T-helper 2 cell treated with Interferon-gamma antibody and Interleukin-4, amounts not matched to agents 100 ng/mL and 5 ng/mL, for 36 hours (primary cell): ENCODE data around the gene SMIM1. TPM values are rescaled to one million over a fixed set of nuclear protein-coding genes. Genes with fewer than 3 reads are reported as not detected.

ENCODE experiments used
- intact Hi-C: fragments of 100-400 bp; cut with micrococcal nuclease; formaldehyde crosslinking; loops from one replicate; pipeline ENCODE4 v1.15.1; 2023
- total RNA-seq: library from RNA; stranded (reverse); gene quantifications from 2 replicates; pipeline ENCODE4 v1.2.3, GENCODE V29; 2022

SMIM1 gene
- total RNA-seq, 1 donor from 2014 or later = not detected

DNA sequence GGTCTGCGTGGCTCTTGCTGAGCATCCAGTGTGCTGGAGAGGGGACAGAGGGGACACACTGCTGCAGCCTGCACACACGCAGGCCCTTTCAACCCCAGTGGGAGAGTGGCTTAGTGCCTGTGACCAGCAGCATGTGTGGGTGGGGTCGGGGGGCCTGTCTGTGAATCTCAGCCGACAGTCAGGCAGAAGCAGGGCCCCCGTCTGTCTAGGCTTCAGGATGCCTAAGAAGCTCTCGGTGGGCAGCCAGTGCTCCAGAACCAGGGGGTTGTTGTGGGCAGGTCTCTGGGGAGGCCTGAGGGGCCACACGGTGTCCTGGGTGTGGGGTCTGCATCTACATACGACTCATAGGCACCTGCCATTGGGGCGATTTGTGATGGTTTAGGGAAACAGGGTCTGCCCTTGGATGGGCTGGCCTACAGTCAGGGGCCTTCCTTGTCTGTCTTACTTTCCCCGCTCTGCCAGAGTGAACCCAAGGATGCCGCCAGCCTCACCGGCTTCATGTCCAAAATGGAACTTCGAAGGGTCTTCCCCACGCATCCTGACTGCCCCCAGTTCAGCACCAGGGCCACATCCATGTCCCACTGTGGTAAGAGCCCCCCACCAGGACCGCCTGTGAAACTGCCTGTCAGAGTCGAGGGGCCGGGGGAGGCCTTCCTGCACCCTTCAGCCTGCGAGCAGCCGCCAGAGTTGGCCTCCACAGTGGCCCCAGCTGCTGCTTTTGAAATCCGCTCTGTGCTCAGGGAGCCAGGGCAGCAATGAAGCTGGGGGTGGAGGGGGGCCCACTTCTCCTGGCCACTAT lies 18.7 kb upstream of the SMIM1 start:
- intact Hi-C loops = no loop called here

DNA sequence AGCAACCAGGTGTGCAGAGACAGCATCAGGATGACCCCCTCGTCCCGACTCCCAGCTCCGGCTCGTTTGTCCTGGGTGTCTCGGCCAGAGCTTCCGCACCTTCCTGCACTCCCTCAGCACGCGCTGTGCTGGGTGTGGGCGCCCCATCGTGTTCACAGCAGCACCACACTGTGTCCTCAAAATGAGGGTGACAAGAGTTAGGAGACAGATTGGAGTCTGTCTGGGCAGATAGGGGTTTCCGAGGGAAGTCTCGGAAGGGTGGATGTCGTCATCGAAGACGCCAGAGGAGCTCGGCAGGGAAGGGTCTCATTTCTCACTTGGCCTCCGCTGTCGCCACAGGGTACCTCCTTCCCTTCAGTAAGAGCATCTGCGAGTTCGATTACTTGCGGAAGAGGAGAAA lies 16.2 kb upstream of the SMIM1 start:
- intact Hi-C loops = no loop called here

DNA sequence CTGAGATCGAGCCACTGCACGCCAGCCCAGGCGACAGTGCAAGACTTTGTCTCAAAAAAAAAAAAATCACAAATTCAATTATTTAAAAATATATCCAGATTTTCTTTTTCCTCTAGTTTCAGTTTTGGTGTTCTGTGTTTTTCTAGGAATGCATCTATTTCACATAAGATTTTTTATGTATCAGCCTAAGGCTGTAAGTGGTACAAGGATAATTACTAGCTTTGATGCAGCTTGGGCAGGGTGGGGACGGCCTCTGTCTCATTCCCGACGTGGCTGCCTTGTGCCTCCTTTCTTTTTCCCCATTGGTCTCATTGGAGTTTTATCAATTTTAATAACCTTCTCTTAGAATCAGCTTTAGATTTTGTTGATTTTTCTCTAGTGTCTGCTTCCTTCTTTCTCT lies 13.4 kb upstream of the SMIM1 start:
- intact Hi-C loops = no loop called here

DNA sequence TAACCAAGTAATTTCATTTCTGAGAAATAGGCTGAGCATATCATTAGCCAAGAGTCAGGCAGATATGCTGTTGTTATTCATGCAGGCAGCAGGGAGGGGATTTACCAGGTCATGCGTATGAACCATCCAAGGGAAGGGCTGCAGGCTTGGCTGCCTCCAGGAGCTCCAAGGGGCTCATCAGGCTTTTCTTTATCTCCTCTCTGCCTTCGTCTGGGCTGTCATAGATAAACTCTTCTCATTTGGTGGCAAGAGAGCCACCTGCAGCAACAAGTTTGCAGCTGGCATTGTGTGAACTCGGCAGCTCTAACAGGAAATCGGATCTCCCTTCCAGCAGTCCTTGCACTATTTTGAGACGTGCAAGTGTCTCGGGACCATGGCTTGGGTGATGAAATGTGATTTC lies 12.8 kb upstream of the SMIM1 start:
- intact Hi-C loops = no loop called here

DNA sequence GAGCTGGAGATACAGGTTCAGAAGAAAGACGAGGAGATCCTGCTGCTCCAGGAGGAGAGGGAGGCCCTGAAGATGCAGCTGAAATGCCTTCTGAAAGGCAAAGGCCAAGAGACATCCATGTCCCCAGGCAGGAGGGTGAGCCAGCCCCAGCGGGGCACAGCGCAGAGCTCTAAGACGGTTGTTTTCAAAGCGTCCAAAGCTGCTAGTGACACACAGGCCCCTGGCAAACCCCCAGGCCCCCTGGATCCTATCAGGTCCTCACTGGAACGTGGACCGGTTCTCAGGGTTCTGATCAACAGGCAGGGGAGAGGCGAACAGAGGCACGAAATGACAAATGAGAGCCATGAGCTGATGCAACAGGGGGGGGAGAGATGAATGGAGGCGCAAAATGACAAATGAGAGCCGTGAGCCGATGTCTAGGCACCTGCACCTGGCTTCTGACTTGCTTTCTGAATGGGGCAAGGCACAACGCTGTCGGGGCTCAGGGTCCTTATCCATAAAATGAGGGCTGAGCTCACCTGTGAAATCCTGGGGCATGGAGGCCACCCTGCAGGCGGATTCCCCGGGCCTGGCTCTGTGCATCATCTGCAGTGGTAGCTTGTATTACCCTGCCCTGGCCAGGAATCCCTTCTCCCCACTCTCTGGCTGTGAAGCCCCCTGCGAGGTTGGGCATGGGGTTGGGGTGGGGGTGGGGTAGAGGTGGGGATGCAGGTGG lies 11.1 kb upstream of the SMIM1 start:
- intact Hi-C loops = no loop called here

DNA sequence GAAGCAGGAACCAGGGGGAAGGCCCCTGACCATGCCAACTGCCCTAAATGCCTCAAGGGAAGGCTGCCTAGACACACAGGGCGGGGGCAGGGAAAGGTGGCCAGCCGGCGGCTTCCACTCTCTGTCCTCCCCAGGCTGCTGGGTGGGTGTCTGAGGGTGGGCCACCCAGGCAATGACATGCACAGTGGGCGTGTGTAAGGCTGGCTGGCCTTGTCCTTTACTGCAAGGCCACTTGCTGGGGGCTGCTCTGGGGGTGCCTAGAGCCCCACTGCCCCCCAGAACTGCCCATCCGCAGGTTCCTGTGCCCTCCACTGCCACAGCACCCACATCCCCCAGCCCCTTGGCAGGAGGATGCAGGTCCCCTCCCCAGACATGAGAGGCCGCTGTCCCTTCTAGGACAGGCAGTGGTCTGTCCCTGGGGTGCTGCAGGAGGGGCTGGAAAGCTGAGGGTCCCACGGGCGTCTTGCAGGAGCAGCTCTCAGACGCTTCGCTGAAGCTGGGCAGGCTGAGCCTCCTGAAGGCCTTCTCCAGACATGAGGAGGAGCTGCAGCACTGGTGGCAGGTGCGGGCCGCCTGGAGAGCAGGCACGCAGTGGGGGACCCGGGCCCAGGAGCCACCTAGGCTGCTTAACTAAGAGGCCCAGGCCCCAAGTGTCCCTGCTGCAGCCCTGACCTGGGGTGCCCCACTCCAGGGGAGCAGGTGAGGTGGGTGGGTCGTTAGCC lies 10.2 kb upstream of the SMIM1 start:
- intact Hi-C loops = no loop called here

DNA sequence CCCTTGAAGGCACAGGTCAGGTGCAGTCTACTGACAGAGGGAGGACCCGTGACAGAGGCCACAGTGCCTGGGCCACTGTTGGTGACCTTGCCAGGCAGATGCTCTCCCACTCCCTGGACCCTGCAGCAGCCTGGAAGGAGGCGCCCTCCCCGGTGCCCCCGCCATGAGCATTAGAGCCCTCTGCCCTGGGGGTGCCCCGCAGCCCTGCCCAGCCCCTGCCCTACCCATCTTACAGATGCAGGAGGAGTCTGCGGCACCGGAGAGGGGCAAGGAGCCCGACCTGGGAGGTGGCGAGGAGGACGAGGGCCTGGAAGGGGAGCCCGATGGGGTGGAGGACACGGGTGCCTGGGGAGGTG lies 9.7 kb upstream of the SMIM1 start:
- intact Hi-C loops = no loop called here

DNA sequence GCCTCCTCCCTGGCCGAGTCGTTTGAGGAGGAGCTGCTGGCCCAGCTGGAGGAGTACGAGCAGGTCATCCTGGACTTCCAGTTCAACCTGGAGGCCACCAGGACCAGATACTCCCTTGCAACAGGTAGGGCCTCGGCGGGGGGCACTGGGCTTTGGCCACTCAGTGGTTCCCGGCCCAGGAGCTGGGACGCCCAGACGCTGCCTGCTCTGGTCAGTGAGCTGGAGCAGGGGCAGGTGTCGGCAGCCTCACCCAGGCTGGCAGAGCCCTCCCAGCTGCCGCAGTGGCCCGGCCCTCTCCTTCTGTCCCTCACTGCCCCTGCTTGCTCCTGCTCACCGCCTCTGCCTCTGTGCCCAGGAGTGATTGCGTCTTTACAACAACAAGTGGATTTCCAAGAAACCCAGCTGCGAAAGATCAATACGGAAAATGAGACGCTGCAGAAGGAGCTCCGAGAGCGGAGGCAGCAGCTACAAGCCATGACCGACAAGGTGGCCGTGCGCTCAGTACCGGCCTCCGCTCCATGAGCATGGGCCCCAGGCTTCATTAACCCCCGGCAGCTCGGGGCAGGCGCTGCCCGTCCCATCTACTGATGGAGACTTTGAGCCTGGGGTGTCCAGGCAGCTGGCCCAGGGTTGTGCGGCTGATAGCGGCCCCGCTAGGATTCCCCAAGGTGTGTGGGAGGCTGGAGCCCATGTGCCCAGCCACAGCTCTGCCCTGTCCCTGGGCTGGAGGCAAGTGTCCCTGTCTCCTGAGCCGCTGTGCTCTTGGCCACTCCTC lies 9.0 kb upstream of the SMIM1 start:
- intact Hi-C loops = no loop called here

DNA sequence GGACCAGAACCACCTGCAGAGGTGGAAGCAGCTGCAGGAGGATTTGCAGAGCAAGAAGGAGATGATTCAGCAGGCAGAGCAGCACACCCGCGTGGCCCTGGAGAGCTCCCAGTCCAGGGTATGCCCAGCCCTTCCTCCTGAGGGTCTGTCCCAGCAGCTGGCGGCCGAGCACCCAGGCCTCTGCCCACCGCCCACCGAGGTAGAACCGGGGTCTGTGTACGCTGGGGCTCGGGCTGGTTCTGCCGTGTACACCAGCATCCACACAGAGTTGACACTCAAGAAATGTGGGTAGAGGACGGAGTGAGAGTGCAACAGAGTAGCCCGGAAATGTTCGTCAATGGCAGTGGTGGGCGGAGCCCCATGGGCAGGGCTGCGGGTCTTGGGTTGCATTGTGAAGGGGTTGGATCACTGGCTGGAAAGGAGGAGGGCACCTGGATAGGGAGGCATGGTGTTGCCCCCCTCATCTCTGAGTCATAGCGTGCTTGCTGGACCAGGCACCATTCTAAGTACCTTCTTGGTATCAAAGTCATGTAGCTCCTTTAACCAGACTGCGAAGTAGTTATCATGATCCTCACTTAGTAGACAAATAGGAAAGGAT lies 5.1 kb upstream of the SMIM1 start:
- intact Hi-C loops = no loop called here

DNA sequence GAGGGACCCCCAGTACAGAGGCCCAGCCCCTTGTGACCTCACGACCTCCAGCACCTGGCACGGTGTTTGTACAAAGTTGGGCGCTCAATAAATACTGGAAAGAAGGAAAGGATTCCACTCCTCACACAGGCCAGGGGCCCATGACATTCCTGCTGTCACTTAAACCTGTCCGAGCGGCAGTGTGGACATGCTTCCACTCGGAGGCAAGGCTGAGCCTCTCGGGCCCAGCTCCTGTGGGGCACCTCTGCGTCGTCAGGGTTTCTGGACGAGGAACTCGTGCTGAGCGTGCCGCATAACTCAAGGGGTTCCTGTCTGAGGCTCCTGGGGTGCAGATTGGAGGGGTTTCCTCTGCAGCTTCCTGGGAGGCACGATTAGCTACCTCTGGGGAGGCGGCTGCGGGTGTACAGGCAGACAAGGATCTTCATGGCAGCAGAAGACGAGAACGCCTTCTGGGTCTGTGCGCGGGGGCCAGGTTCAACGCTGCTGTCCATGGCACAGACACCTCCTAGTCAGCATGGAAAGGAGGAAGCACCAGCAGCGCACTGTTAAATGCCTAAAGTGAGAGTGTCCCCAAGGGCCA lies 3.6 kb upstream of the SMIM1 start:
- intact Hi-C loops = no loop called here

DNA sequence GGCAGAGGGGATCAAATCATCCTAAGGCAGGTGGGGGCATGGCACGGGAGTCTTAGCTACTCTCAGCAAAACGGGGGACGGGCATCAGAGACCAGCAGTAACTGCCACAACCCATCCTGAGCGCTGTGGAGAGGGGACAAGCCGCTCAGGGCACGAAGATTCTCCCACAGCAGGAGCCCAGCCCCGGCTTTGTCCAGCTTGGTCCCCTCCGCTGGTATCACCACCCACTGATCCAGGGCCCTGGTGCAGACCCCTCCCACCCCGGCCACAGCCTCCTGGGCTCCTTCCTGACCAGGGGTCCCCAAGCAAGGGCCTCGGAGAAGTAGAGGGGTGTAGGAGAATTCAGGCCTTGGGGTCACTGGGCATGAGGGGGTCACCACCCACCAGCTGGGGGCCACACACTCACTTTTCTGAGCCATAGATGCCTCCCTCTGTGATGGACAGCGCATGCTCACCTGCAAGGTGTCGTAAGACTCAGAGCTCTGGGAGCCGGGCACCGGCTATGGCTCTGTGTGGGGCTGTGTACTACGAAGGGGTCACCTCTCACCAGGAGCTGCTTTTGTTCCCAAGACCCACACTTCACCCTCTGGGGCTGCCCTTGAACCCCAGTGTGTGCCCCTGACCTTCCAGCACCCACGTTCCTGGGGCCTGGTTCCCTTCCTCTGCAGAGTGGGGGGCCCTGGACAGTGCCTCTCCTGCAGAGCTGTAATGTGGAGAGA lies 2.3 kb upstream of the SMIM1 start:
- intact Hi-C loops = loop anchor here (5.0 to 10.0 kb wide), 2 partner anchors 115 to 132 kb away; partner anchors contain the start of genes C1orf174, TP73 and WRAP73

DNA sequence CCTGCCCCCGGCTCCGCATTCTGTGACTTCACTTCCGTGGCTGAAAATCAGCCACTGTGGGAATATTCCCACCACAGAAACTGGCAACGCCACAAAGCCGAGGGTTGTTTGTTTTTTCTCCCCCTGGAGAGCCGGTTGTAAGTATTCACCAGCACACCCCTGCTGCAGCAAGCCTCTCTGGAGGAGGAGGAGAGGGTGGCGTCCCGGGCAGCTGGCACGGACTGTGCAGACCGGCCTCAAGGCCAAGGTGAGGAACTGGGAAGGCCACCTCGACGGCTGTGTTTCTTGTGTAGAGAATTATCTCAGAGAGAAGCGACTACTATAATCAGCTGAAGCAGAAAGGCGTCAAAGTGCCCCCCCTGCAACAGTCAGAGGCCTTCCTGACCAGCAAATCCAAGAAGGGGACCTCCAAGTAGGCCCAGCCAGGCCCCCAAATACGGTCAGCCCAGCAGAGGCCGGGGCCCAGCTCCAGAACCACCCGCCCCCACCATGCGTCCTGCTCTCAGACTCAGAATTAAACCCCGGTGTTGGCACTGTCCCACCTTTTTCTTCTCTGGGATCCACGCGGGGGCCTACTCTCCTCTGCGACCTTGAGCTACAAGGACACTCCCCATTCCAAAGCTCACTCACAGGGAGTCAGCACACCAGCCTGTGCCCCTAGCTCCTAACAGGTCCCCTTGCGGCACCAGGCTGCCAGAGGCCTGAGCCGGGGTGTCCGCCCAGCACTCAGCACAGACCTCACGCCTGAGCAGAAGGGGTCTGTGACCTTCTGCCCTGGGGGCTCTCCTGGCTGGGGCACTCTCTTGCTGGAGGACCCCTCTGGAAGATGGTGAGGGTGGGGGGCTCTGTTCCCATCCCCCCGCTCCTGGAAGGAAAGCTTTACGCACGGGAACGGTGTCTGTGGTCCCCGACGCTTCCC lies 1.2 kb upstream of the SMIM1 start:
- intact Hi-C loops = loop anchor here (1.0 to 10.0 kb wide), 4 partner anchors 24 to 131 kb away; partner anchors contain the start of genes C1orf174, LRRC47, TP73 and WRAP73

DNA sequence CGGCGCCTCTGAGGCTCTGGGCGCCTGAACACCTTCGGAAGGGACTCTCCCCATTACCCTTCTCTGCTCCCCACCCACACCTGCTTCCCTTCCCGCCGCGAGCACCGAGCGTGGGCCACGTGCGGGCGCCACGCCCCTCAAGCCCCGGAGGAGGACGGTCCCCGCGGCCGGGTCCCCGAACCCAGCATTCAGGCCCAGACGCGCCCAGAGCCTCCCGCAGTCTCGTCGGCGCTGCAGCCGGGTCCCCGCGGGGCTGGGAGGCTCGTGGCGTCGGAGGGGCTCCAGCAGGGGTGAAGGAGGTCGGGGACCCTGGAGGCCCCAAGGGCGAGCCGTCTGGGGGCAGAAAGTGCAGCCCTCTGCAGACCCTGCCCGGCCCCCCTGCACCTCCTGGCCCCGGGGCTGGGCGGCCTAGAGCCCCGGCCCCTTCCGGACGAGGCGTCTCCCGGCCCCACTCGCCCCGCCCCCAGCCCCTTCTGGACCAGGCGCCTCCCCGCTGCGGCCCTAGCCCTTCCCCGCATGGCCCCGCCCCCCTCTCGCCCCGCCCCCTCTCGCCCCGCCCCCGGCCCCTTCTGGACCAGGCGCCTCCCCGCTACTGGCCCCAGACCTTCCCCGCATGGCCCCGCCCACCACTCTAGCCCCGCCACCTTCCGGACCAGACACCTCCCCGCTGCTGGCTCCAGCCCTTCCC lies 378 bp upstream of the SMIM1 start:
- intact Hi-C loops = loop anchor here (1.0 to 10.0 kb wide), 4 partner anchors 24 to 130 kb away; partner anchors contain the start of genes C1orf174, LRRC47, TP73 and WRAP73

DNA sequence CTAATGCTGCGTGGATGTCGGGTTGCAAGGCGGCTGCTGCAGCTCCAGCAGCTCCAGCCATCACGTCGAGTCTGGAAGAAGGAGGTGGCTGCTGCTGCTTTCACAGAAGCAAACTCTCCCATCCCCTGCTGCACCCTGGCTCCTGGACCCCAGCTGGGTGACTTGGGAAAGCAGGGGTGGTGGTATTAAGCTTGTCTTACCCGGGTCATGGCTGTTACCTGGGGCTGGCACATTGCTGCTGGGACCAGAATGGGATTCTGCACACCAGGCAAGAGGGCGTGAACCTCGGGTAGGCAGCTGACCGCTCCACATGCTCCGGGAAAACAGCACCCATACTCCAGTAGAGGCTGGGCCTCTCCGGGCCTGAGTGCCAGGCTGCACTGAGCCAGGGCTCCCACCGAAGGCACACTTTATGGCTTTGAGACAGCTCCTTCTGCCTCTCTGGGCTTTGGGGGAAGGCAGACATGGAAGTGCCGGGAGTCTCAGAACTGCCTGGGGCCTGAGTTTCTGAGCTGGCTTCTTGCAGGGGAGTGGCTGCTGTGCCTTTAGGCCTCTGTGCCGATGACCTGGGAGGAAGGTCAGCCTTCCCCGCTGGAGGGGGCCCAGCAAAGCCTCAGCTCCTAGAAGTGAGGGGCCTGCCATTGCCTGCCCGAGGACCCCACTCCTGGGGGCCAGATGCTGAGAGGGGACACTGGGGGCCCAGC lies 1.2 kb downstream of the SMIM1 start:
- intact Hi-C loops = loop anchor here (5.0 to 10.0 kb wide), 2 partner anchors 119 to 129 kb away; partner anchors contain the start of genes C1orf174, TP73 and WRAP73

DNA sequence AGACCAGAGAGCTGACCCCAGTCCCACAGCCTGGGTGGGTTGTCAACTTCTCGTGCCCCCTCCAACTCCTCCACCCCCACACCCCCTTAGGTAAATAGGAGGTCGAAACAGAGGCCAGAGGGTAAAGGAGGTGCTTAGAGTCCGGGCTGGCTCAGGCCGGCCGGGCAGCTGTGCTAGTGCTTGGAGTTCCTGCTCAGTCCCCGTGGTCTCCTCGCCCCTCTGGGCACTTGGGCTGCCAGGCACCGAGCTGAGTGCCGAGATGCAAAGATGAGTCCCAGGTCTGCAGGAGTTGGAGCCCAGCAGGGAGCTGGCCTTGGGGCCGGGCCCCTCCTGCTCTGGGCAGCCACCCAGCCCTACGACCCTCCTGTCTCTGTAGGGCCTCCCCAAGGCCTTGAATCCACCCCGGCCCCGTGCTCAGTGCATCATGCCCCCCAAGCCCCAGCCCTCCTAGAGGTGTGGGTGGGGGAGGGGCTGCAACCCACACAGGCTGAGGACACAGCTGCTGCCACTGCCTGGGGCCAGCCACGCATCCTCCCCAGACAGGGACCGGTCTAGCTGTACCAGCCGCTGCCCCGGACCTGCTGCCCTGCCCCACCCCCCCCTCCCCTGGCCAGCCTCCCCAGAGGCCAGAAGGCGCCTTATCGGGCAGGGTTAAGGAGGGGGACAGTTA lies 1.9 kb downstream of the SMIM1 start:
- intact Hi-C loops = loop anchor here (5.0 to 10.0 kb wide), 2 partner anchors 120 to 128 kb away; partner anchors contain the start of genes C1orf174, TP73 and WRAP73

DNA sequence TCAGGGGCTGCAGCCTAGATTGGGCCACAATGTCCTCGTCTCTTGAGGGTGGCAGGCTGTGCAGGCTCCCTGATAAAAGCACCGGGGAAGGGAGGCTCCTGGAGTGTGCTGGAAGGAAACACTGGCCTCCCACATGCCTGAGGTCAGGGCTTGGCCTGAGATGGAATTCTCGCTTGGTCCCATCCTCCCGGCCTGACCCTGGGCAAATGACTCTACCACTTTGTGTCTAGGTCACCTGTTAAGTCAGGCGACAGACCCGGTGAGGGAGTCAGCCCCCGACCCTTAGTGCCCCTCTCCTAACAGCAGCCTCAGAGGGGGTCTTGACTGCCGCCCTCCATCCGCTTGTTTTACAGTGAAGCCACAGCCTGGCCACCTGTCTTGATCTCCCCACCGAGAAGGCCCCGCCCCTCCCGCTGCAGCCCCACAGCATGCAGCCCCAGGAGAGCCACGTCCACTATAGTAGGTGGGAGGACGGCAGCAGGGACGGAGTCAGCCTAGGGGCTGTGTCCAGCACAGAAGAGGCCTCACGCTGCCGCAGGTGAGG lies 2.5 kb downstream of the SMIM1 start:
- intact Hi-C loops = loop anchor here (5.0 to 10.0 kb wide), 2 partner anchors 120 to 127 kb away; partner anchors contain the start of genes C1orf174, TP73 and WRAP73
